Activated CD8-positive, alpha-beta memory T cell treated with anti-CD3 and anti-CD28 coated beads for 48 hours (primary cell): ENCODE measurements around the gene IL26.
A peak's percentile ranks its signal among the peaks of the same experiment; 100 is the strongest.
"Not testable (repeated sequence)": the region's sequence is repeated elsewhere in the genome, so short reads cannot be mapped to it uniquely, and the experiment has no call there.

Experiments
- DNase-seq, 3 experiments: peaks; one replicate each; pipeline ENCODE4 v3.0.0-alpha.2; 2020; ENCODE audit warnings: low read depth in 2 of 3, low spot score in 2 of 3

The IL26 gene

DNA sequence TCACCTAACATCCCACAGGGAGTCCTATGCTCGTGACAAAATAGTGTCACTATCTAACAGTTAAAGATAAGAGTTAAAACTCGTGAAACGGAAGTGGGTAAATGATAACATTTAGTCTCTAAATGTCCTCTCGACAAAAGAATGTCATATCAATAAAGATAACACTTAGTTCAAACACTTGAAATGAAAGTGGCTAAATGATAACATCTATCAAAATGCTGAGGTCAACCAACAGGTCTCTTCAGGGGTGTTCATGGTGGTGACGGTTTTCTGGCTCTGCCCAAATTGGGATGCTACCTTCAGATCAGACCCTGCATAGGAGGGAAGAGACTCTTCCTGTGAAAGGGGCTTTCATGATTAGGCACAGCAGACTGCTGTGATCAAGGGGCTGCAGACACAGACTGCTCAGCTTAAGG is 22.1 kb downstream of the IL26 start:
- no peak for DNase-seq

DNA sequence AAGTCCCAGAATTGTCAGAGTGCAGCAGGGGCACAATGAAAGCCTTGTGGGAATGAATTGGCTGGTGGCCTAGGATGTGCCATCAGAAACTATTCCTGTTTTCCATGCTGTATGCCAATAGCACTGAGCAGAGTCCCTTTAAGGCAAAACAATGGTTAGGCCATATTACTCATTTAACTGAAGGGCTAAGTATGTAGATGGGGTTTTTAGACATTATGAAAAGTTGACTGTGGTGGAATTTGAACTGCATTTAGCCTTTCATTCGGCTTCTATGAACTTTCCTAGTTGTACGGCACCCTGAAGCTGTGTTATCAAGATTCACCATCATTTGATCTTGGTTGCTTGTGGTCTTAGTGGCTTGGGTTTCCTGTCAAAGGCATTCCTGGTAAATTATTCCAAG is 24.8 kb downstream of the IL26 start:
- no peak for DNase-seq

DNA sequence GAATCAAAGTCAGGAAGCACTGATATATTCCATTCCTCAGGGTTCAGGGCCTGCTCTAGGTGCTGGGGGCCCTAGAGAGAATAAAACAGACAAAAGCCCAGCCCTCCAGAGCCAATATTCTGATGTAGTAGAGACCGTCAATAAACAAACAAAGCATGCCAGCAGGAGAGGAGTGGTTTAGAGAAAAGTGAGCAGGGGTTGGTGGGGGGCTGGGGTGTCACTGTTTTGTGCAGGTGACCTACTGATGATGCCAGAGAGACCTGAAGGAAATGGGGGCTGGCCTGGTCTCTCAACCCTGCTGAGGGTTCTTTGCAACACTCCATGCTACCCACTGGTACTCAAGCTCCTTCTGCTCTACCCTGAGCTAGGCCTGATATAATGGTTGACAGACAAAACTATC is 26.5 kb downstream of the IL26 start:
- no peak for DNase-seq

DNA sequence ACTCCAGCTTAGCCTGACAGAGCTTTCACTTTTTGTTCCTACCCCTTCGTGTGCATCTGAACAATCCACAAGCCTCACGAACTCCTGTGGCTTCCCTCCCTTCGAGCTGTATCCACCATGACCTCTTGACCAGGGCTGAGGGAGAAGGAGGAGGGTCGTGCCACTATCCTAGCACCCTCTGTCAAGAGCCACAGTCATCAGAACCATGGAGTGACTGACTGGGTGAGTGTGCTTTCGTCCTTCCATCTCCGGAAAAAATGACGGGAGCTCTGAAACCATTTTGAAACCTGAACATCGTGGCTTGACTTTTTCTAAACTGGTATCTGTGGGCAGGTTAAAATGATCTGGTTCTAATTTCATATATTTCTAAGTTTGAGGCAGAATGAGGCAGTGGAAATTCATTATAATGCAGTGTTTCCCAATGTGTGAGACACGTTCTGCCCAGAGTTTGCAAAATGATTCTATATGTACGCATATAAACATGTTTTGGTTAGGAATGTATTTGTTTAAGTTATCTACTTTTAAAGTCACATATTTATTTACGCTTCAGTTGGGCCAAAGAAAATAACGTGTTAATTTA is 27.0 kb downstream of the IL26 start:
- DNase-seq, result no peak

DNA sequence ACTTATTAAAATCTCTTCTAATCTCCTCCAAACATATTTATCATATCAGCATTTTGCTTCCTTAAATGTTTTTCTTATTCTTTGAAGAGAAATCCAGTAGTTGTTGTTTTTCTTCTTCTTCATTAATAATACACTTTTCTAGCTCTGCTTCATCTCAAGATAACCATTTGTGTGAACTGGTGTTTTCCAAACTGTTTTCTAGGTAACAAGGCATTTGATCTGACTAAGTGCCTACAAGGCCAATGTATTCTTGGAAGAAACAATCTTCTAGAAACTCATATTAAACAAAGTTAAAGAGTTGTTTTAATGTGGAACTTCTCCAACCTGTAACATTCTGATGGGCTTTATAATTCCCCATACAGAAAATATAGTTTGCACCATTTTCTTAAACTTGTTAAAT is 35.3 kb downstream of the IL26 start:
- no peak for DNase-seq

DNA sequence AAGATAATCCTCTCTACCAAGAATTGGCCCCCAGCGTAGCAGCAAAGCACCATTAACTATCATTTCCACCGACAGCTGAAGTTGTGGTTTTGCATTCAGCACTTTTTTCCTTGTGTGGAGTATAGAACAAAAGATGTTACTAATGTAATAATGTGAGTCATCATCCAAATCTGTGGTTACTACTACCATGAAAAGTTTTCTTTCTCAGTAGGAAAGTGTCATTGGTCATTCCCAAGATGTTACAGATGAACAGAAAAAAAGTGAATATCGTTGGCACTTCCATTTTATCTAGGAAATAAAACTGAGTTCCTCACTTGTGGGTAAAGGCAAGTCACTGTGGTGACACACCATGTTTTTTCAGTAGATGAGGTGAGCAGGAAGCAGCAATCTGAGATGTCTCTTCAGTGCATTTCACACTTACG is 35.8 kb downstream of the IL26 start:
- DNase-seq, result no peak

DNA sequence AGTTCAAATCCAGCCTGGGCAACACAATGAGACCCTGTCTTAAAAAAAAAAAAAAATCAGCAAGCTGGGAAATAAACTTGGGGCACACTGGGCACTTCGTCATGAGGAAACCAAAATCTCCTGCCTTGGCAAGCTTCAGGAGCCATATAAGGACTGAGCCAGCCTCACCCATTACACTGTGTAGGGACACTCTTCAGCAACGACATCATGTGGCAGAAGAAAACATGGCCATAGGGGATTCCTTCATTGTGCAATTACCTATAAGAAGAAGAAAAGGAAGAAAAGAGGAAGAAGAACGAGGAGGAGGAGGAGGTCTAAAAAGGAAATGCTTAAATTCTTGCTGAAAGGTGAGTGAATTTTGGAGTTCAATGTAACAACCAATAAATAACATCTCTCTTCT is 40.0 kb downstream of the IL26 start:
- DNase-seq, result no peak

DNA sequence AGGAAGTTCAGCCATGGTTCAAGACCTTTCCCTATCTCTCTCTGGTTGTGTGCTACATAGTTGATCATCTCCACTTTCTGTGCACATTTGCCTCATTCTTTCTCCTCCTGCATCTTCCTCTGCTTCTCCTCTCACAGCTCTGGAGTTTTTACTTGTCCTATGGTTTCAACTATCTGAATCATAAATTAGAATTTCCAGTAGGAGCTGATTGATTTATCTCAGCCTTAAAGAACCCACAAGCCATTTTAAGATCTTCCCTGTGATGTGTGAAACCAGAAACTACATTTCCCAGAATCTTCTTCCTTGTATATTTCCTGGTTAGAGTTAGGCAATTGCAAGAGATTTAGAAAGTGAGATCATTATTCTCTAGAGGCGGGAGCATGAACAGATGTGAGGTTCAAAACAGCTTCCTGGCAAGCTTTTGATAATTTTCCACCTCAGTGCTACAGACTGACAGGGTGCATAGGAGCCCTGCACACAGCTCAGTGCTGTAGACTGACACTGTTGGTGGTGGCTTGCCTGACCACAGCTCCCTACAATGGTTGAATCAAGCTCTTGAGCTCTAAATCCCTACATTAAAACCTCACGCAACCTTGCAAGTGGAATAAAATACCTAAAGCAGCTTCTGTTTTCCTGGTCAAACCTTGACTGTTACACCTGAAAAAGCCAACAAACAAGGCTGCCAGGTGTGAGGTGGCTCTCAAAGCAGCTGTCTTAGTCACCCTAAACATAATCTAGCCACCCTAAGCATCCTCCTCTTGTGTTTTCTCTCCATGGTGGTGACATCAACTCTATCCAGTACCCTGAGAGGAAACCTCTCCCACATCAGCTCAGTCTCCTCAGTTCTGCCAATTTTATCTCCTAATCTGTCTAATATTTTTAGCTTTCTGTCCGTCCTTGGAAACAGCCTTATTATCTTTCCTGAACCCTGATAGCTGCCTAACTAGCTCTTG is 44.5 kb downstream of the IL26 start:
- no peak for DNase-seq

DNA sequence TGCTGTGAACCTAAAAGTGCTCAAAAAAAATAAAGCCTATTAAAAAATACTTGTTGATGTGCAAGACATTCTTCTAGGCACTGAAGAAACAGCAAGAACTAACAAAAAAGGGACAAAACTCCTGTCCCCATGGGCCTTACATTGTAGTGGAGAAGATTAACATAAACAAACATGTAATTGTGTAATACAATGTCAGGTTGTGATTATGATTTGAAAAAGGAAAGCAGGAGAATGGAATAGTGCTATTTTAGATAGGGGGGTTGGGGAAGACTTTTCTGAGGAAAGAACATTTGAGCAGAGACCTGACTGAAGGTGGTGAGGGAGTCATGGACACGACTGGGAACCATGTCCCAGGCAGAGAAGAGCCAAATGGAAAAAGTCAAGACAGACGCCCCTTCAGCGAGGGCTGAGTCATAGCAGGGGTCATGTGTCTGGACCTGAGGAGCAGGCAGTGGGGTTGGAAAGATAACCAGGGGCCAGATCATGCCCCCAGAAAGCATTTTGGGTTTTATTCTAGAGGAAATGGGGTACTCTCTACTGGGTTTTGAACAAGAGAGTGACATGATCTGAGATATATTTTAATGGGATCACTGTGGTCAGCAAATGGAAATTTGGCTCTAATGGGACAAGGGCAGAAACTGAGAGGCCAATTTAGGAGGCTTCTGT is 46.7 kb downstream of the IL26 start:
- DNase-seq, result no peak

DNA sequence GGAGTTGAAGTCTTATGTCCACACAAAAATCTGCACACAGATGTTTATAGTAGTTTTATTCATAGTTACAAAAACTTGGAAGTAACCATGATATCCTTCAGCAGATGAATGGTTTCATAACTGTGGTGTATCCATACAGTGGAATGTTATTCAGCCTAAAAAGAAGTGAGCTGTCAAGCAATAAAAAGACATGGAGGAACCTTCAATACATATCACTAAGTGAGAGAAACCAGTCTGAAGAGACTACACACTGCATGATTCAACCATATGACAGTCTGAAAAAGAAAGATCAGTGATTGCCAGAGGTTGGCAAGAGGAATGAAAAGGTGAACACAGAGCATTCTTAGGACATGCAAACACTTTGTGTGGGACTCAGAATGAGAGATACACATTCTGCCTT is 47.4 kb downstream of the IL26 start:
- DNase-seq, result no peak

DNA sequence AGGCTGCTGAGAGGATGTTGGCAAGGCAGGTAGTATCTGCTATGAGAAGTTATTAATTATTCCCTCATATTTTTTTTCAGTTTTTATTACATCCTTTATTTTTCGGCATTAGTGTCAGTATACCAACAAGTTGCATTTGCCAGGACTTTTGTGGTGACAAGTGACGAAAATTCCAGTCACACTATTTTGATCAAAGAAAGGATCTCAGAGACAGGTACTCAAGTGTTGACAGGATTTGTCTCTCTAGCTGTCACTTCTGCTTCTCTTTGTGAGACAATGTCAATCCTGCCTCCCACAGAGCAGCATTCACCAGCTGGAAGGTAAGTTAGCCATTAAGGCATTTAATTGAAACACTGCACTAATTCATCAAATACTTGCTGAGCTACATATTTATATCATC is 48.0 kb downstream of the IL26 start:
- DNase-seq, result no peak

DNA sequence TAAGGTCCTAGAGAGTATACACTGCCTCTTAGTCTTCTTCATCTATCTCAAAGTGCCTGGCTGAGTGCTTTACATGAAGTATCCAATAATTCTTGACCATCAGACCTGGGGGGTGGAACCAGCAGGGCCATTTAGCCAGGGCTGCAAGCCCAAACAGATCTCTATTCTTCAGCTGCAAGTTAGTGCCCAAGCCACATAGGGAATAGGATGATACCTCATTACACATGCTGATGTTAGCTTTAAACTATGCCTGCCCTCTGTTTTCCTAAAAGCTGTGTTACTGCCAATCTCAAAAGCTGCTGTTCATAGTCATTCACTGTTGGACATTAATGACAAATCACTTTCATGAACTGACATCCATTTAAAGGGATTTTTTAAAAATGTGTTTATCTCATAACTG is 49.4 kb downstream of the IL26 start:
- no peak for DNase-seq

DNA sequence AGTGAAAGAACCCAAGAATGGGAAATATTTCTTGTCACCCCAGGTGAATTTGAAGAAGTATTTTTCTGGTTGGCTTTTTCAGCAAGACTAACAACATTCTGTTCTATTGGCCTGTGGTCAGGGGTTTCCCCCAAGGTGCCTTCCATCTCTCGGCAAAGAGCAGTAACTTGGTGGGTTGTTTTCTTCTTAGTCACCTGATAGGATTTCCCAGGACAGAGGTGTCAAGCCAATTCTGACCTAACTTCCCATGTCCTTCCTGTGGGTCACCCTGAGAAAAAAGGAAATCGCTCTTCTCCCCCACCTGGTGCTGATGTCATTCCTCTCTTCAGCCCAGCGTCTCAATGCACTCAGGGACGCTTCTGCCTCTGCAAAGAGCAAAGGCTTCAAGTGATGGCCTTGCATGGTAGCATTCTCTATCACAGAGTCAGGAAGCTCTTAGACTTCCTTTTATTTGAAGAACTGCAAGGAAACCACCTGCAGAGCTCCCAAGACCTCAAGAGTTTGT is 50.0 kb downstream of the IL26 start:
- peak in 1 of 3 experiments; percentile 32 for DNase-seq

DNA sequence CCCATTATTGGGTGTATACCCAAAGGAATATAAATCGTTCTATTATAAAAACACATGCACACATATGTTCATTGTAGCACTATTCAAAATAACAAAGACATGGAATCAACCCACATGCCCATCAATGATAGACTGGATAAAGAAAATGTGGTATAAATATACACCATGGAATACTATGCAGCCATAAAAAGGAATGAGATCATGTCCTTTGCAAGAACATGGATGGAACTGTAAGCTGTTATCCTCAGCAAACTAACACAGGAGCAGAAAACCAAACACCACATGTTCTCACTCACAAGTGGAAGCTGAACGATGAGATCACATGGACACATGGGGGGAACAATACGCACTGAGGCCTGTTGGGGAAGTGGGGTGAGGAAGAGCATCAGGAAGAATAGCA is 50.8 kb downstream of the IL26 start:
- DNase-seq, result not testable (repeated sequence)

DNA sequence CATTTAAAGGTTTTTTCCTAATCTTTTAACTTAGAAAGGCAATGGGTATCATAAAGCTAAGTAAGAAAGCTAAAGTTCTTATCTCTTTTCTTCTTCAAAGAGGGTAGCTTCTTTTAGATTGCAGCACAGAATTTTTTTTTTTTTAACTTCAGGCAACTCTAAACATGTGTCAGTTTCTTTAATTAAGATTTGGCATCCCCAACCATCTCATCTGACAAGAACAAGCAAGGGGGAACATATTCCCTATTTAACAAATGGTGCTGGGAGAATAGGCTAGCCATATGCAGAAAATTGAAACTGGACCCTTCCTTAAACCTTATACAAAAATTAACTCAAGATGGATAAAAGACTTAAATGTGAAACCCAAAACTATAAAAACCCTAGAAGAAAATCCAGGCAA is 51.8 kb downstream of the IL26 start:
- DNase-seq, result no peak

DNA sequence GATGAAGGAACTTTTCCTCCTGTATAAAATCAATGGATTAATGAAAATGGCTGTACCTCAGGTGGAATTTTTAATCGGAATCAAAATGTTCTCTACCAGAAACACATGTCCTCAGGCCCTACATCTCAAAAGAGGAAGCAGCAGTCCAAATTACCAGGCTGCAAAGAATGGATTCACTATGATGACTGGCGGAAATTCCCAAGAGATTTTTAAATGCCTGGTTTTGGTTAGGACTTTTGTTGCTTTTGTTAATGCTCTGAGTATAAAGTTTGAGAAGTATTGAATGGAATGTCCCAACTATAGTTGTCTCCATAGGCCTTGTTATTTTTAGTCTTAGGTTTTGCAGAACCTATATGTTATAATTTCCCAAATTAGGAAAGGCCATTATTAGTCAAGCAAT is 54.9 kb downstream of the IL26 start:
- no peak for DNase-seq

DNA sequence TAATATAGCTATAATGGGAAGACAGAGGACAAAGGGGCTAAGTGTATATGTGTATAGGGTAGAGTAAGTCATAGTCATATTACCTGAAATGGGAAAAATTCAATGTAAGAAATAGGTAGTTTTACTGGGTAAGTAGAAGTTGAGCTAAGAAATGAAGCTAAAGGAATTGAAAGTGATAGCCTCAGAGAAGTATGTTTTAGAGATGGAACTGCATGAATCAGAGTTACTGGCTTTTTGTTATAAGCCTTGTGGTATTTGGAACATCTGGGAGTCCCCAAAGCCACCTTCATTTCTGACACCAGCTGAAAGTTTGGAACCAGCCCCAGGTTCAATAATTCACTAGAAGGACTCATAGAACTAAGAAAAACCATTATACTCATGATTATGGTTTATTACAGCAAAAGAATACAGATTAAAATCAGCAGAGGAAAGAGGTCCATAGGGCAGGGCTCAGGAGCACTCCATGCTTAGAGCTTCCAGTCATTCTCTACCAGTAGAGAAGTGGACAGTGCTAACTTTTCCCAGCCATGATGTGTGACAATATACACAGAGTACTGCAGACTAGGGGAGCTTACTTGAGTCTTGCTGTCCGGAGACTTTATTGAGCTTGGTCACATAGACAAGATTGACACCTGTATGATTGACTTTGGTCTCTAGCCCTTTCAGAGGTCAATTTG is 56.3 kb downstream of the IL26 start:
- no peak for DNase-seq

DNA sequence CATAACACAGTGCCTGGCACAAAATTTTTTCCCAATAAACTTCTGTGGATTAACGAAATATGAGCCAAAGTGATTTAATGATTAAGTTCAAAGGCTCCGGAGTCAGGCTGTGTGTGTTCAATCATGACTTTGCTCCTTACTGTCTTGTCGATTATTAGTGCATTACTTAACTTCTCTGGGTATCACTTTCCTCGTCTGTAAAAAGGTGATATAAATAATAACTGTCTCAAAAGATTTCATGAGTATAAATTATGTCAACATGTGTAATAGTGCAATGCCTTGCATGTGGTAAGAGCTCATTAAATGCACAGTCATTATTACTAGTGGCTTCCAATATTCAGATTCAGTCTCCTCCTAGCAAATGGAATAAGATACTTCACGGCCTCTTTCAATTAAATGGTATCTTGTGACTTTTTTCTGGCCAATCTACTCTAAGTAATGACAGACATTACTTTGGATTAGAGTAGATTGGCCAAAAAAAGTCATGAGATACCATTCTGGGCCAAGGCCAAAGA is 59.2 kb downstream of the IL26 start:
- no peak for DNase-seq

DNA sequence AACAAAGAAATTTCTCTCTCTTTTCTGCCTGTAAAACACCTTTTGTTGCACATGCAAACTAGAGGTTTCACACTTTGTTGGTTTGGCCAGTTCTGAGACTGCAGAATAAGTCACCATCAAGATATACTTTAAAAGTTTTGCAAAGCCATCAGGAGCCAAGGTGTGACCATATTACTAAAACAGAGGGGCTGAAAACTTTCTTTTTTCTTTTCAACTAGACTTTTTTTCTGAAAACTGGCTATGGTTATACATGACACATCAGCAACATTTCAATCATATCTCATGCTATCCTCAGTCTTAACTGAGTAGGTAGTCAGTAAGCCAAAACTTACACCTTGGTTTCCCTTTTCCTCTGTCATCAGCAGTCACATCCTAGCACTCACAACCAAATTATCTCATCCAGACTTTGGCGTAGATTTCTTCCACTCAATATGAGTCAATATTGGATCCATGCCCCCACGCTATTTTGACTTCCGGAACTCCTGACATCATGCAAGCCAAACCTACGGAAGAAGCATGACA is 62.0 kb downstream of the IL26 start:
- no peak for DNase-seq

DNA sequence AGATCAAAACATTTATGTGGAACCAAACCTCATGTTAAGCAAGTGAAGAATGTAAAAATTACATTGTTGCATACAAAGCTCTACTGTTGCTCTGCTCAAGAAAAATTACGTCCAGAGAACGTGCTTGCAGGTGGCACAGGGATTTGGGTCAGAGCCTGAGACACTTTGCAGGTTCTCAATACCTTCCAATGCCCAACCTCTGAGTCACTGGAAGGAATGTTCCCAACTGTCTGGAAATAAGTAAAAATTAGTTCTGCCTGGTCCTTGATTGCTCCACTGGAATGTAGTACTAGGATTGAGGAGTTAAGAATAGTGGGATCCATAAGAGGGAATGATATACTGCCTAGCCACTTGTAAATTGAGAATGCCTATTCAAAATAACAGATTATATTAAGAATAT is 63.2 kb downstream of the IL26 start:
- no peak for DNase-seq
